Left colon (tissue), 2 donors: ENCODE results near the gene DUSP16. TPM values are rescaled to one million over a fixed set of nuclear protein-coding genes. Genes with fewer than 3 reads are reported as not detected.

ENCODE experiments used
- ATAC-seq: fragments of 200-7000 bp; cut with Tn5 transposase; one replicate; pipeline ENCODE4 v1.9.1; 2020; ENCODE audit warnings: mild to moderate bottlenecking, moderate library complexity
- DNase-seq, 2 donors: peaks; one replicate each; pipeline ENCODE4 v3.0.0-alpha.2; 2020
- intact Hi-C, 2 donors: fragments of 100-400 bp; cut with DNase I in 1 of 2; cut with micrococcal nuclease in 1 of 2; formaldehyde crosslinking; loops; one replicate each; pipeline versions ENCODE4 v1.11.2 to v1.14.0; 2022; cut with DNase I, micrococcal nuclease
- total RNA-seq, 2 donors: library from RNA; stranded (reverse); fragmentation: NEBNext Ultra II Directional; extraction: Animal tissue kit (Norgen Biotek cat#: 25700); gene quantifications; one replicate each; pipeline ENCODE4 v1.2.1, GENCODE V29; 2021
- donor health status: DM: no; HTN: no; CAD: no.
- donor health status: DM: yes; HTN: yes; CAD: no.

Gene DUSP16
- total RNA-seq, 2 donors from 2014 or later = 38.6 to 73.5 TPM

- ATAC-seq (no peak), DNase-seq (no peak)
- intact Hi-C loops = no loop called here
Measured at GRCh38 chr12:12557733-12558132, 4.9 kb downstream of the DUSP16 start.

GRCh38 chr12:12555656-12556055 is 7.0 kb downstream of the DUSP16 start:
- ATAC-seq = no peak
- DNase-seq = no peak
- intact Hi-C loops = no loop called here

GRCh38 chr12:12553208-12553785 is 9.4 kb downstream of the DUSP16 start:
- DNase-seq (no peak), ATAC-seq (no peak)
- intact Hi-C loops = no loop called here

- DNase-seq = no peak
- ATAC-seq = no peak
Measured at GRCh38 chr12:12551115-12551514, 11.5 kb downstream of the DUSP16 start.

GRCh38 chr12:12550277-12550676 is 12.4 kb downstream of the DUSP16 start:
- DNase-seq = no peak
- intact Hi-C loops = no loop called here
- ATAC-seq = no peak

More at GRCh38 chr12:12551115-12551514, 11.5 kb downstream of the DUSP16 start:
- intact Hi-C loops = no loop called here

- DNase-seq = no peak
- intact Hi-C loops = no loop called here
- ATAC-seq = no peak
Measured at GRCh38 chr12:12549426-12549825, 13.2 kb downstream of the DUSP16 start.

- ATAC-seq (no peak), DNase-seq (no peak)
- intact Hi-C loops = no loop called here
Measured at GRCh38 chr12:12548713-12549112, 13.9 kb downstream of the DUSP16 start.

GRCh38 chr12:12546314-12546772 is 16.3 kb downstream of the DUSP16 start:
- ATAC-seq (peak; percentile 62), DNase-seq (no peak)
- intact Hi-C loops = no loop called here

GRCh38 chr12:12543959-12544358 is 18.7 kb downstream of the DUSP16 start:
- intact Hi-C loops = no loop called here
- ATAC-seq = no peak
- DNase-seq = no peak

GRCh38 chr12:12542964-12543363 is 19.7 kb downstream of the DUSP16 start:
- intact Hi-C loops = no loop called here
- DNase-seq = no peak
- no peak for ATAC-seq

- no peak for DNase-seq
- no peak for ATAC-seq
- intact Hi-C loops = no loop called here
Measured at GRCh38 chr12:12542286-12542685, 20.4 kb downstream of the DUSP16 start.

- no peak for ATAC-seq
- intact Hi-C loops = no loop called here
- no peak for DNase-seq
Measured at GRCh38 chr12:12541782-12542181, 20.9 kb downstream of the DUSP16 start.

- no peak for DNase-seq
- intact Hi-C loops = no loop called here
- no peak for ATAC-seq
Measured at GRCh38 chr12:12540261-12541013, 22.2 kb downstream of the DUSP16 start.

- DNase-seq (no peak), ATAC-seq (peak; percentile 86)
- intact Hi-C loops = no loop called here
Measured at GRCh38 chr12:12539028-12539810, 23.4 kb downstream of the DUSP16 start.

- intact Hi-C loops = no loop called here
- no peak for DNase-seq
- ATAC-seq = peak; percentile 75
Measured at GRCh38 chr12:12538535-12538934, 24.1 kb downstream of the DUSP16 start.

- intact Hi-C loops = no loop called here
- no peak for DNase-seq
- ATAC-seq = no peak
Measured at GRCh38 chr12:12537421-12537820, 25.2 kb downstream of the DUSP16 start.

GRCh38 chr12:12534975-12535374 is 27.7 kb downstream of the DUSP16 start:
- intact Hi-C loops = no loop called here
- DNase-seq = no peak
- no peak for ATAC-seq

GRCh38 chr12:12534166-12534866 is 28.3 kb downstream of the DUSP16 start:
- DNase-seq = peak in 1 of 2 donors; percentile 28
- peak; percentile 51 for ATAC-seq
- intact Hi-C loops = no loop called here

GRCh38 chr12:12533238-12533829 is 29.3 kb downstream of the DUSP16 start:
- peak; percentile 52 to 60 for DNase-seq
- intact Hi-C loops = no loop called here
- ATAC-seq = peak; percentile 71
